Astrocyte (in vitro differentiated cells and primary cell): ENCODE results near the gene GNL2. TPM values are rescaled to one million over a fixed set of nuclear protein-coding genes. Genes with fewer than 3 reads are reported as not detected.
A peak's percentile ranks its signal among the peaks of the same experiment; 100 is the strongest.

ENCODE experiments used
- DNase-seq: peaks from one replicate; pipeline ENCODE4 v3.0.0-alpha.2; 2010; ENCODE audit warnings: low read depth
- FAIRE-seq: peaks from 2 replicates; lab custom pipeline; 2011; peaks lifted over from hg19 to GRCh38; lab: Jason Lieb, UNC
- H2AFZ ChIP-seq: 2 replicates; pipeline ENCODE4 v1.6.0; 2012; ENCODE audit warnings: low read depth, low read length, inconsistent platforms
- H3K27ac ChIP-seq: 2 replicates; pipeline ENCODE4 v1.5.1; 2011; ENCODE audit warnings: low read depth, low read length, inconsistent platforms
- H3K27me3 ChIP-seq: 2 replicates; pipeline ENCODE4 v1.6.0; 2011; ENCODE audit warnings: low read length, inconsistent platforms; ENCODE audit not compliant: insufficient read depth
- H3K36me3 ChIP-seq: 2 replicates; pipeline ENCODE4 v1.5.1; 2011; ENCODE audit warnings: low read length, inconsistent platforms; ENCODE audit not compliant: insufficient read depth
- H3K4me1 ChIP-seq: 2 replicates; pipeline ENCODE4 v1.5.1; 2011; ENCODE audit warnings: low read length, inconsistent platforms; ENCODE audit not compliant: insufficient read depth
- H3K4me2 ChIP-seq: 2 replicates; pipeline ENCODE4 v1.6.0; 2012; ENCODE audit warnings: low read length, inconsistent platforms
- H3K4me3 ChIP-seq: 2 replicates; pipeline ENCODE4 v1.5.1; 2011; ENCODE audit warnings: low read depth, mild to moderate bottlenecking, low read length, inconsistent platforms; ENCODE audit not compliant: insufficient read depth
- H3K79me2 ChIP-seq: 2 replicates; pipeline ENCODE4 v1.6.0; 2012; ENCODE audit warnings: mild to moderate bottlenecking, low read length, inconsistent platforms; ENCODE audit not compliant: insufficient read depth
- H3K9ac ChIP-seq: 2 replicates; pipeline ENCODE4 v1.6.0; 2012; ENCODE audit warnings: mild to moderate bottlenecking, low read length, inconsistent platforms
- H3K9me3 ChIP-seq: 2 replicates; pipeline ENCODE4 v1.5.1; 2012; ENCODE audit warnings: low read depth, mild to moderate bottlenecking, low read length, inconsistent platforms; ENCODE audit not compliant: insufficient read depth
- H4K20me1 ChIP-seq: 2 replicates; pipeline ENCODE4 v1.6.0; 2012; ENCODE audit warnings: low read length, inconsistent platforms; ENCODE audit not compliant: insufficient read depth
- H3K27ac Mint-ChIP-seq: one replicate; pipeline ENCODE4 v1.8.0; 2021; ENCODE audit warnings: mild to moderate bottlenecking, mixed read lengths; ENCODE audit not compliant: unreplicated experiment
- H3K27me3 Mint-ChIP-seq: one replicate; pipeline ENCODE4 v1.8.0; 2021; ENCODE audit warnings: low read depth, mixed read lengths; ENCODE audit not compliant: unreplicated experiment
- H3K36me3 Mint-ChIP-seq: one replicate; pipeline ENCODE4 v1.8.0; 2021; ENCODE audit warnings: low read depth, mixed read lengths; ENCODE audit not compliant: unreplicated experiment
- H3K4me1 Mint-ChIP-seq: one replicate; pipeline ENCODE4 v1.8.0; 2021; ENCODE audit warnings: low read depth, mixed read lengths; ENCODE audit not compliant: unreplicated experiment
- H3K4me3 Mint-ChIP-seq: one replicate; pipeline ENCODE4 v1.8.0; 2021; ENCODE audit warnings: mild to moderate bottlenecking, moderate library complexity, mixed read lengths; ENCODE audit not compliant: unreplicated experiment
- H3K9me3 Mint-ChIP-seq: one replicate; pipeline ENCODE4 v1.8.0; 2021; ENCODE audit warnings: mild to moderate bottlenecking, mixed read lengths; ENCODE audit not compliant: unreplicated experiment
- CTCF ChIP-seq: IDR thresholded peaks from 2 replicates; pipeline ENCODE4 v1.5.1; 2011; ENCODE audit warnings: low read depth, mild to moderate bottlenecking, inconsistent platforms, low read length, moderate library complexity; ENCODE audit not compliant: insufficient read depth
- EZH2 ChIP-seq: IDR thresholded peaks from 2 replicates; pipeline ENCODE4 v1.6.1; 2012; ENCODE audit warnings: mild to moderate bottlenecking, low read length, inconsistent platforms; ENCODE audit not compliant: insufficient read depth
- total RNA-seq: library from RNA; stranded (reverse); gene quantifications from 2 replicates; pipeline ENCODE4 v1.2.1, GENCODE V29; 2021

The GNL2 gene
- total RNA-seq, 1 donor from 2014 or later = 58.0 TPM

DNA sequence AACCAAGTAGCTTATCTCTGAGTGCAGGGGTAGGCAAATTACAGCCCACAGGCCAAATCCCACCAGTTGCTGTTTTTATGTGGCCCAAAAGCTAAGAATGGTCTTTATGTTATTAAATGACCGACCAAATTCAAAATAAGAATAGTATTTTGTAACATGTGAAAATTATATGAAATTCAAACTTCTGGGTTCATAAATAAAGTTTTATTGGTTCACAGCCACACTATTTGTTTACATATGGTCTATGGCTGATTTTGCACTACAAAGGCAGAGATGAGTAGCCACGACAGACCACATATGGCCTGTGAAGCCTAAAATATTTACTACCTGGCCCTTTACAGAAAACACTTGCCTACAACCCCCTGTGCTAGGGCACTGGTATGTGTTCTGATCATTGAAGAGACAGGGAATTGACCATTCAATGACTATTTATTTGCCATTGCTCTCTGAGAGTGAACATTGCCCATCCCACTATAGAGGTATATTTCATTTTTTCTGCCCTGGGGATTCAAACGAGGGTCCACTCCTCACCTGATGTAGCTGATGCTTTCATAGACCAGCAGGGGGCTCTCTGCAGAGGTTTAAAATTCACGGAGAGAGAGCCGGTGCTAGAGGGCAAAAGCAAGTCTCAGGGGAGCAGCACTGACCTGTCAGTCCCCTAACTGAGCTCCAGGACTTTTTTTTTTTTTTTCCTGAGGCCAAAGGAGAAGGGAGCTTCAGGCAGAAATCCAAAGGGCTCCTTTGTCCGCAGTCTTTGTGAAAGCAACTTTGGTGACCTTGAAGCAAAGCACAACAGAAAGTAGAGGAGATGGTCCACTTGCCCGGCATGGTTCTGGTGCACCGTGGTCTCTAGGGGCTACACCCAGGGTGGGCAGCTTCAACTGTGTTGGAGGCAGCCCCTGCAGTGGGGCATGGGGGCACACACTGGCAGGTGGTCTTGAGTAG, 7.3 kb upstream of the GNL2 start:
- Histone ChIP-seq H3K4me3 (no peak overlapping the region), H2AFZ (no peak overlapping the region), H3K4me1 (no peaks in the 10 kb centered on the region), H3K27me3 (peaks cover 34% of the 10 kb centered on the region), H3K36me3 (no peaks in the 10 kb centered on the region), H3K79me2 (no peaks in the 10 kb centered on the region), H3K9me3 (no peaks in the 10 kb centered on the region), H3K9ac (no peak overlapping the region), H3K27ac (no peak overlapping the region), H4K20me1 (no peaks in the 10 kb centered on the region), H3K4me2 (no peak overlapping the region)
- no peak overlapping the region for H3K27ac Mint-ChIP-seq
- no peaks in the 10 kb centered on the region for H3K36me3 Mint-ChIP-seq
- H3K9me3 Mint-ChIP-seq = no peaks in the 10 kb centered on the region
- no peak overlapping the region for H3K4me3 Mint-ChIP-seq
- peaks cover 53% of the 10 kb centered on the region for H3K27me3 Mint-ChIP-seq
- DNase-seq = no peak
- H3K4me1 Mint-ChIP-seq = no peaks in the 10 kb centered on the region
- no peak for FAIRE-seq
- TF ChIP-seq EZH2 (no peak), CTCF (peak; percentile 73)

GRCh38 chr1:37601441-37601840, 5.7 kb upstream of the GNL2 start:
- H3K36me3 Mint-ChIP-seq = no peaks in the 10 kb centered on the region
- FAIRE-seq (no peak), DNase-seq (no peak)
- no peaks in the 10 kb centered on the region for H3K9me3 Mint-ChIP-seq
- Histone ChIP-seq H3K4me1 (no peaks in the 10 kb centered on the region), H3K9me3 (no peaks in the 10 kb centered on the region), H2AFZ (no peak overlapping the region), H3K27me3 (peaks cover 24% of the 10 kb centered on the region), H3K4me3 (no peak overlapping the region), H3K27ac (no peak overlapping the region), H3K79me2 (no peaks in the 10 kb centered on the region), H3K4me2 (no peak overlapping the region), H4K20me1 (no peaks in the 10 kb centered on the region), H3K9ac (no peak overlapping the region), H3K36me3 (no peaks in the 10 kb centered on the region)
- TF ChIP-seq CTCF = no peak
- no peak for TF ChIP-seq EZH2
- H3K27me3 Mint-ChIP-seq = peaks cover 58% of the 10 kb centered on the region
- no peak overlapping the region for H3K27ac Mint-ChIP-seq
- H3K4me1 Mint-ChIP-seq = no peaks in the 10 kb centered on the region
- H3K4me3 Mint-ChIP-seq = no peak overlapping the region

- H3K27me3 ChIP-seq = peaks cover 24% of the 10 kb centered on the region
- Mint-ChIP-seq H3K36me3 (no peaks in the 10 kb centered on the region), H3K27me3 (peaks cover 57% of the 10 kb centered on the region), H3K4me3 (no peak overlapping the region), H3K9me3 (no peaks in the 10 kb centered on the region), H3K27ac (no peak overlapping the region), H3K4me1 (peaks cover 4% of the 10 kb centered on the region)
- no peaks in the 10 kb centered on the region for H3K36me3 ChIP-seq
- H3K4me3 ChIP-seq = no peak overlapping the region
- H3K79me2 ChIP-seq = peaks cover 8% of the 10 kb centered on the region
- H3K9ac ChIP-seq = no peak overlapping the region
- no peak overlapping the region for H3K4me2 ChIP-seq
- H3K9me3 ChIP-seq = no peaks in the 10 kb centered on the region
- no peak for DNase-seq
- H2AFZ ChIP-seq = no peak overlapping the region
- H4K20me1 ChIP-seq = no peaks in the 10 kb centered on the region
- H3K27ac ChIP-seq = no peak overlapping the region
- FAIRE-seq = no peak
- TF ChIP-seq CTCF (no peak), EZH2 (no peak)
- H3K4me1 ChIP-seq = peaks cover 4% of the 10 kb centered on the region
These were observed 4.2 kb upstream of the GNL2 start for GRCh38 chr1:37599940-37600339.
